Motor neuron (in vitro differentiated cells): ENCODE results near the gene TNRC6C. TPM values are rescaled to one million over a fixed set of nuclear protein-coding genes. Genes with fewer than 3 reads are reported as not detected.

Experiments
- ATAC-seq, 8 experiments: fragments of 200-7000 bp; cut with Tn5 transposase; replicated peaks in 6 of 8; 2 replicates each; pipeline ENCODE4 v1.8.0; 2021; ENCODE audit warnings: mild to moderate bottlenecking in 8 of 8, moderate library complexity in 8 of 8
- H3K27ac ChIP-seq, 2 donors: fragments of 250-450 bp; sonication (Bioruptor Pico); 2 replicates each; pipeline ENCODE4 v1.9.0; 2021; ENCODE audit warnings: antibody characterized with exemption in 2 of 2, mild to moderate bottlenecking in 2 of 2, moderate library complexity in 1 of 2
- H3K4me1 ChIP-seq, 2 donors: fragments of 250-450 bp; sonication (Bioruptor Pico); replicated peaks in 1 of 2; 2 replicates each; pipeline ENCODE4 v1.6.1; 2021; ENCODE audit warnings: antibody characterized with exemption in 2 of 2, mild to moderate bottlenecking in 2 of 2, moderate library complexity in 1 of 2
- H3K4me3 ChIP-seq, 5 donors: fragments of 250-450 bp; sonication (Bioruptor Pico); 2 replicates each; pipeline ENCODE4 v1.9.0; 2021; ENCODE audit warnings: antibody characterized with exemption in 5 of 5, mild to moderate bottlenecking in 5 of 5, moderate library complexity in 4 of 5
- WGBS, 10 experiments: fragments of 450-650 bp; shearing (Covaris generic); methylation state at CpG; one replicate each; pipeline ENCODE4 v1.0.0; 2022; 5-methylcytosine and 5-hydroxymethylcytosine counted together
- in situ Hi-C, 9 experiments: fragments of 400-800 bp; cut with MboI; loops; one replicate each; pipeline ENCODE4 v1.15.0; 2021; ENCODE audit warnings: low sequenced_read_pairs in 9 of 9, low pct_unique_long_range_greater_than_20kb in 2 of 9; ENCODE audit not compliant: unreplicated experiment in 9 of 9
- total RNA-seq, 8 experiments: library from RNA; unstranded; fragments of 300-600 nt; gene quantifications; 2 replicates each; pipeline versions ENCODE4 v1.2.3 to v1.2.4, GENCODE V29; 2022

Gene TNRC6C
- total RNA-seq, 8 experiments from 2014 or later = 5.6 to 20.6 (median 16.1) TPM

- no peaks in the 10 kb centered on the region for H3K4me1 ChIP-seq
- WGBS, 10 experiments = 0 to 100% (median 75%) methylated on average over 1 of the region's 1 CpG; no CpG with 5 or more reads in 2 of the 10 experiments
- peak in 2 of 8 experiments; percentile 95 to 98 for ATAC-seq
- H3K4me3 ChIP-seq = no peak overlapping the region
- no peak overlapping the region for H3K27ac ChIP-seq
- in situ Hi-C loops = no loop called here
Observed at GRCh38 chr17:78032166-78032565, 73.7 kb downstream of the TNRC6C start.

- no peak for ATAC-seq
- Histone ChIP-seq H3K4me3 (no peak overlapping the region), H3K4me1 (no peaks in the 10 kb centered on the region), H3K27ac (no peak overlapping the region)
- in situ Hi-C loops = no loop called here
- WGBS, 10 experiments = 38 to 100% (median 100%) methylated on average over 2 to 3 of the region's 9 CpGs; no CpG with 5 or more reads in 4 of the 10 experiments
Observed at GRCh38 chr17:78034429-78035091, 76.1 kb downstream of the TNRC6C start.

- Histone ChIP-seq H3K27ac (no peak overlapping the region), H3K4me3 (no peak overlapping the region), H3K4me1 (peaks cover 0 to 3% of the 10 kb centered on the region in 2 donors)
- 77 to 100% (median 100%) methylated on average over 1 to 7 of the region's 7 CpGs; no CpG with 5 or more reads in 3 of the 10 experiments for WGBS, 10 experiments
- ATAC-seq = no peak
- in situ Hi-C loops = no loop called here
Observed at GRCh38 chr17:78037280-78037679, 78.8 kb downstream of the TNRC6C start.

DNA sequence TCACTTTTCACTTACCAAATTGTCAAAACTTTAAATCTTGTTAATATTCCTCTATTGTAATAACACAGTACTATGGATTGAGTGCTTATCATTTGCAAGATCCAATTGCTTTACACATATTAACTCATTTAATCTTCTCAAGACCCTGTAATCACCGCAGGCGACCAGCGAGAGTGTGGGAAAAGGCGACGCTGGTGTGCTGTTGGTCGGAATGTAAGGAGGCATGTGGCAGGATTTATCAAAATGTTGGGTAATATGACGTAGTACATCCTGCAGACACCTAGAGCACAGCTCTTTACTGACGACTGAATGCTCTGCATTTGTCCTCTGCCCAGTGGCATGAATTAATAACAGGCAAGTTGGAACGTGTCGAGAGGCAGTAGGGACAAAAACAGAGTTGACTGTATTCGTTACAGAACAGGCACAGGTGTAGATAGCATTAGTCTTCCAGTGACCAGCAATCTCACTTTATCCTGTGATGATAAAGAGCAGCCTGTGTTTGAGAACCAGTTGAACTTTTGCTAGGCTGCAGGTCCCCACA lies 80.3 kb downstream of the TNRC6C start:
- no peak overlapping the region for H3K4me3 ChIP-seq
- in situ Hi-C loops = no loop called here
- H3K27ac ChIP-seq = no peak overlapping the region
- peaks cover 0 to 3% of the 10 kb centered on the region in 2 donors for H3K4me1 ChIP-seq
- 82 to 100% (median 96%) methylated on average over 1 to 9 of the region's 11 CpGs; no CpG with 5 or more reads in 1 of the 10 experiments for WGBS, 10 experiments
- no peak for ATAC-seq

DNA sequence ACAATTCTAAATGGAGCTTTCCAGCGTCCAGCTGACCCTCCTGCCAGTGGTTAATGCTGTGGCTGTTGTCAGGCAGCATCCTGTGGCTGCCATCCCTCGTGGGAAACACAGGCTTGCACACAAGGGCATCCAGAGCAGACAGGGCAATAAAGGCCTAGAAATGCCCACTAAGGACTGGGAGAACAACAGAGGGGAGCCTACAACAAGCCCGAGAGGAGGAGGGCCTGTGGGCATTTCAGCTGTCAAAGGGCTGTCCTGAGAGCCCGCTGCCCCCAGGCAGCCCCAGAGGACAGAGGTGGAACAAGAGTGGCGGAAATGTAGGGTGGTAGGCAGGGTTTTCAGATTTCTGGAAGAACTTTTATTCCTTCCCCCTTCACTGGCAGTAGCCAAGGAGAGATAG lies 81.1 kb downstream of the TNRC6C start:
- no peak overlapping the region for H3K4me3 ChIP-seq
- in situ Hi-C loops = no loop called here
- H3K4me1 ChIP-seq = peaks cover 0 to 3% of the 10 kb centered on the region in 2 donors
- H3K27ac ChIP-seq = no peak overlapping the region
- WGBS, 10 experiments = 80 to 100% (median 90%) methylated on average over 1 to 5 of the region's 5 CpGs; no CpG with 5 or more reads in 4 of the 10 experiments
- no peak for ATAC-seq

- Histone ChIP-seq H3K4me1 (peaks cover 0 to 3% of the 10 kb centered on the region in 2 donors), H3K4me3 (no peak overlapping the region), H3K27ac (no peak overlapping the region)
- ATAC-seq = peak in 7 of 8 experiments; percentile 15 to 94 (median 64)
- WGBS, 10 experiments = 0 to 100% (median 84%) methylated on average over 2 to 25 of the region's 44 CpGs
- in situ Hi-C loops = no loop called here
Observed at GRCh38 chr17:78040440-78041385, 82.2 kb downstream of the TNRC6C start.

- ATAC-seq = peak in 2 of 8 experiments; percentile 4 to 7
- 16 to 100% (median 91%) methylated on average over 1 to 6 of the region's 6 CpGs for WGBS, 10 experiments
- no peak overlapping the region for H3K4me3 ChIP-seq
- in situ Hi-C loops = no loop called here
- H3K27ac ChIP-seq = no peak overlapping the region
- peaks cover 0 to 3% of the 10 kb centered on the region in 2 donors for H3K4me1 ChIP-seq
Observed at GRCh38 chr17:78041386-78042179, 83.1 kb downstream of the TNRC6C start.

GRCh38 chr17:78042542-78042941 lies 84.0 kb downstream of the TNRC6C start:
- in situ Hi-C loops = no loop called here
- 82 to 100% (median 96%) methylated on average over 1 to 5 of the region's 5 CpGs; no CpG with 5 or more reads in 1 of the 10 experiments for WGBS, 10 experiments

DNA sequence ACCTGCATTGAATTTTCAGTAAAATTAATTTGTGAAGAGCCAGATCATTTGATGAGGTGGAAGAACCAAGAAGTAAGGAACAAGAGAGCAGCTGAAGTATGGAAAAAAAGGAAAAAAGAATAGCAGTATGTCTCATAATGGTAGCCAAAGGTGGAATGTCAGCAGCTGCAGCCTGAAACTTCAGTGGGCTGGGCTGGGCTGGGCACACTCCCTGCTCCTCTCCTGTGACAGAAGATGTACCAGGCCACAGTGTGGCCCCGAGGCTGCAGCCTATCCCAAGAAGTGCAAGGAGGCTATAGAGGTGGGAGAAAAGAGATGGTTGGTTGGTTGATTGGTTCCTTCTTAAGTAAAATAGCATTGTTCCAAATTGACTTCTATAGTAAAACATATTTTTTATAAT lies 84.5 kb downstream of the TNRC6C start:
- WGBS, 10 experiments = 100% methylated on average over 1 of the region's 1 CpG; no CpG with 5 or more reads in 8 of the 10 experiments
- ATAC-seq = no peak
- in situ Hi-C loops = no loop called here
- peaks cover 0 to 3% of the 10 kb centered on the region in 2 donors for H3K4me1 ChIP-seq
- no peak overlapping the region for H3K4me3 ChIP-seq
- no peak overlapping the region for H3K27ac ChIP-seq

More at GRCh38 chr17:78042542-78042941, 84.0 kb downstream of the TNRC6C start:
- Histone ChIP-seq H3K27ac (no peak overlapping the region), H3K4me1 (peaks cover 0 to 3% of the 10 kb centered on the region in 2 donors), H3K4me3 (no peak overlapping the region)
- ATAC-seq = no peak

DNA sequence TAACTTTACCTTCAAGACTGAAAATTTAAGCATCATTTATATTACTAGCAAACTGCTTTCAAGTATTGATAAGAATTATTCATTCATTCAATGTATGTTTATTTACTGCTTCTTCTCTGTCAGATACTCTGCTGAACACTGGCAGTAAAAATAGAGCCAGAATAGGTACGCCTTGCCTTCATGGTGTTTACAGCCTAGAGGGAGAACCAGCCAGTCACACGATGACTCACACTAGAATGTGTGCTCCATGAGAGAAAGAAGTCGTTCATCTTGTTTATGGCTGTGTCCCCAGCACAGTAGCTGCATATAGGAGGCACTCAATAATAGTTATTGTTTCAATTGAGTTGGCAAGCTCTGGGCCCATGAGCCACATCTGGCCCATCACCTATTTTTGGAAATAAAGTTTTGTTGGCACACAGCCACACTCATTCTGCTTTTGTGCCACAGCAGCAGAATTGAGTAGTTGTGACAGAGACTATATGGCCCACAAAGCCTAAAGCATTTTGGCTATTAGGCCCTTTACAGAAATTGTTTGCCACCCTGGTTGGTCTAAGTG lies 85.9 kb downstream of the TNRC6C start:
- 60 to 100% (median 92%) methylated on average over 1 to 3 of the region's 3 CpGs; no CpG with 5 or more reads in 3 of the 10 experiments for WGBS, 10 experiments
- Histone ChIP-seq H3K4me3 (no peak overlapping the region), H3K27ac (no peak overlapping the region), H3K4me1 (peaks cover 2 to 3% of the 10 kb centered on the region in 2 donors)
- ATAC-seq = no peak
- in situ Hi-C loops = no loop called here

DNA sequence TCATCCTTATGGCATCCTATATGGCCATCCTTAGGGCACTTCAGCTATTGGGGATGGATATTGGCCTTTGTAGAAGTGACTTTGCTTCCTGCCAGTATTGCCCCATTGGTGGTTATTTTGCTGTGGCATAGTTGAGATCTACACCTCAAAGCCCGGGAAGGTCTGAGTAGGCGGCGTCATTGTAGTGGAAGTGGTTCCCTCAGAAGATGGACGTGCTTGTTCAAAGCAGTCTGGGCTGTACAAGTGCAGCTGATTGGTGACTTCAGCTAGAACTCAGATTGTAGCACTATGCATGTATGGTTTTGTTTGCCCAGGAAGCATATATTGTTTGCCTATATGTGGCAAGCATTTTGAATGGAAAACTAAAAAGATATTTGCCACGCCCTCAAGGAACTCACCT lies 86.8 kb downstream of the TNRC6C start:
- in situ Hi-C loops = no loop called here
- Histone ChIP-seq H3K4me1 (peaks cover 0 to 2% of the 10 kb centered on the region in 2 donors), H3K27ac (no peak overlapping the region), H3K4me3 (no peak overlapping the region)
- ATAC-seq = no peak
- WGBS, 10 experiments = 83 to 100% (median 97%) methylated on average over 1 to 5 of the region's 5 CpGs; no CpG with 5 or more reads in 2 of the 10 experiments

DNA sequence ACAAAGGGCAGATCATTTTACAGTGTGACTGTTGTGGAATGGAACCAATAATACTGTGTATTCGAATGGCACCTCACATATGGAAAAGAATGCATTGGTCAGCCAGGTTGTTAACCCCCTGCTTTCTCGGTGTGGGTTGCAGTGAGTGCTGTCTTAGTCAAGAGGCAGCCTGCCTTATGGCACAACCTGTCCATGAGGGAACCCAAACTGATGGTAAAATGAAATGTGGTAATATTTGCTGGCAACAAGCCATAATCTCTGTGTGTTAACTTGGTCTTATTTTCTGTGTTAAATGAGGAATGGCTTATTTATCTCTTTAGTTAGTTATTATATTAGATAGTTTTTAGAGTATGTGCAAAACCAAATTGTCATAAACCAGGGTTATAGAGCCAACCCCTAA lies 88.4 kb downstream of the TNRC6C start:
- Histone ChIP-seq H3K4me3 (no peak overlapping the region), H3K4me1 (peaks cover 0 to 2% of the 10 kb centered on the region in 2 donors), H3K27ac (no peak overlapping the region)
- in situ Hi-C loops = no loop called here
- ATAC-seq = no peak
- WGBS, 10 experiments = 54 to 100% (median 80%) methylated on average over 1 to 2 of the region's 2 CpGs; no CpG with 5 or more reads in 4 of the 10 experiments
